ENCODE data around the gene PPP1R14C. TPM values are rescaled to one million over a fixed set of nuclear protein-coding genes. Genes with fewer than 3 reads are reported as not detected.
"Not testable (repeated sequence)": the region's sequence is repeated elsewhere in the genome, so short reads cannot be mapped to it uniquely, and the experiment has no call there.

PPP1R14C gene
- total RNA-seq, 1 experiment from 2014 or later = not detected

GRCh38 chr6:150165020-150165702, 22.3 kb downstream of the PPP1R14C start:
- DNase-seq (ENCODE audit: extremely low read depth, low read depth) = no peak

DNA sequence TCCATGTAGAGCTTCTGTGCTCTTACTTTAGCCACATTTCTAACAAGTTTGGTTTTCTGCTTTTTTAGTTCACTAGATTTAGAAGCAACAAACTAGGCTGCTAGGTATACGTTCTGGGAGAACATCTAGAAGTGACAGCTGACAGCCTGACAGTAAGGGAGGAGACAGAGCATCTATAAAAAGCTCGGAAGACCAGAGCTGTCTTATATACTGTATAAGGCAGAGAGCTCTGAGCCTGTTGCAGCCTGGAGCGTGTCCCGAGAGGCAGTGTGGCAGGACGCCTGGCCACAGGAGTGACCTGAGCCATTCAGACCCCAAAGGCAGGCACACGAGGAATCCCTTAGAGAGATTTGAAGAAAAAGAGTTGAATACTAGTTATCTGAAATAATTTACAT, 24.6 kb downstream of the PPP1R14C start:
- no peak for DNase-seq (ENCODE audit: extremely low read depth, low read depth)

- no peak for DNase-seq (ENCODE audit: extremely low read depth, low read depth)
Observed at GRCh38 chr6:150169181-150169580, 26.3 kb downstream of the PPP1R14C start.

DNA sequence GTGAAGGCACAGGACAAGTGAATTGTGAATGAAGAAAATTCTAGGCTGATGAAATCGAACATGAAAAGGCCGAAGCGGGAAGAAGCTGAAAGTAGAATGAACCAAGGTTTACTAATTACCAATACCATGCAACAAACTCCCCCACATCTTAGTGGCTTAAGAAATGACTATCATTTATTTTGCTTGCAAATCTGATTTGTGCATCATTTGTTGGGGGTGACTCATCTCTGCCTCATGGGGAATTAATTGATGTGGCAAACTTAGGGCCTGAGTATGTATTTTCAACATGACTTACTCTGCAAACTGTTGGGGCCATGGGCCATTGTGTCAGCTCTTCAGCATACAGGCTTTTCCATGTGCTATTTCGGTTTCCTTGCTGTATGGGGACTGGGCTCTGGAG, 26.8 kb downstream of the PPP1R14C start:
- DNase-seq (ENCODE audit: extremely low read depth, low read depth) = no peak

GRCh38 chr6:150172929-150173328, 30.1 kb downstream of the PPP1R14C start:
- DNase-seq (ENCODE audit: extremely low read depth, low read depth) = no peak

DNA sequence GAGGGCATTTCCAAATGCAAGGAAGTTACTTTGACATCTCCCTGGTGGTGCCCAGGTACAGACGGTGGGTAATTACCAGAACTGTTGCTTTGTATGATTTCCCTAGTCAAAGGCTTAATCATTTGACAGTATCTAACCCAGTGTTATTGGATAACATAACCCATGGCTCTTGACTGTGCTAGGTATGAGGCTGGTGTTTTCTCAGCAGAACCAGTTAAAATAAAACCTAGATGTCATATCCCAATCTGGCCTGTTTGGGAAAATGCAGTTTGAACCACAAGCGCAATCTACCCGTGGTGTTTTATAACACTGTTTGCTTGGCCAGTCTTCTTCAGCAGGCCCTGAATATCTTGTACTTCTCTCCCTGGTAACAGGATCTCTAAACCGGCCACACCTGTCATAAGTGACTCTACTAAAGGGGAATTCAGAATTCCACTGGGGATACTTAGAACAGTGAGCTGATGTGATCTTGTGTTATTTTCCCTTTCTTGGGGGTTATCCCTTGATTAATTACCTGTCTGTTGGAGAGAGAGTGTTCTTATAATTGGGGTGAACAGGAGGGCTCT, 32.8 kb downstream of the PPP1R14C start:
- DNase-seq (ENCODE audit: extremely low read depth, low read depth) = no peak

- no peak for DNase-seq (ENCODE audit: extremely low read depth, low read depth)
Observed at GRCh38 chr6:150176152-150176551, 33.3 kb downstream of the PPP1R14C start.

- no peak for DNase-seq (ENCODE audit: extremely low read depth, low read depth)
Observed at GRCh38 chr6:150176659-150177058, 33.8 kb downstream of the PPP1R14C start.

- no peak for DNase-seq (ENCODE audit: extremely low read depth, low read depth)
Observed at GRCh38 chr6:150177259-150177951, 34.6 kb downstream of the PPP1R14C start.

- no peak for DNase-seq (ENCODE audit: extremely low read depth, low read depth)
Observed at GRCh38 chr6:150177952-150178520, 35.2 kb downstream of the PPP1R14C start.

GRCh38 chr6:150179030-150179429, 36.2 kb downstream of the PPP1R14C start:
- DNase-seq (ENCODE audit: extremely low read depth, low read depth) = no peak

DNA sequence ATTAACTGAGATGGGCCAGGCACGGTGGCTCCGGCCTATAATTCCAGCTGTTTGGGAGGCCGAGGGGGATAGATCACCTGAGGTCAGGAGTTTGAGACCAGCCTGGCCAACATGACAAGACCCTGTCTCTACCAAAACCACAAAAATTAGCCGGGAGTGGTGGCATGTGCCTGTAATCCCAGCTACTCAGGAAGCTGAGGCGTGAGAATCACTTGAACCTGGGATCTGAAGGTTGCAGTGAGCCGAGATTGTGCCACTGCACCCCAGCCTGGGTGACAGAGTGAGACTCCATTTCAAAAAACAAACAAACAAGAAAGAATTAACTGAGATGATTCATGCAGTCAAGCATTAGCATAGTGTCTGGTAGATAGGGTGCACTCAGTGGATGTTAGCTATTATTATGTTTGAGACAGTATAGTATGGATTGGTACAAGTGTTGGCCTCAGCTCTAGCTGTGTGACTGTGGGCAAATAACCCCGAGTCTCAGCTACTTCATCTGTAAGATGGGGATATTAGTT, 37.1 kb downstream of the PPP1R14C start:
- DNase-seq (ENCODE audit: extremely low read depth, low read depth) = not testable (repeated sequence)

DNA sequence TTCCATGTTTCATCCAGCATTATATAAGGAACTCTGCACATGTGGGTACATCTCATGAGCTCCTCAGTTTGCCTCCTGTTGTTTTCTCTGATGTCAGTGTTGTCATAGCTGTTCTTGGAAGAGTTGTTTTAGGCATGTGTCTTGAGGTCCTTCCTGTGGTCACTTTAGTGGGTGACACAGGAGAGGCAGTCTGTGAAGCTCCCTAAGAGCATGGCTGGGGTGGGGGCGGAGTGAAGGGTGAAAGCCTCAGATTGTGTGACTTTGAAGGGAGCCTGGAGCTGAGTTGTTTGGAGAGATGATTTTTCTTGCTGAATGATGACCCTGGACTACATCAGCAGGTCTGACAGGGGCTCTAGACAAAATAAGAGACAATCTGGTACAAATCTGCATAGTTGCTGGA, 37.7 kb downstream of the PPP1R14C start:
- DNase-seq (ENCODE audit: extremely low read depth, low read depth) = no peak

- no peak for DNase-seq (ENCODE audit: extremely low read depth, low read depth)
Observed at GRCh38 chr6:150182460-150183078, 39.7 kb downstream of the PPP1R14C start.

DNA sequence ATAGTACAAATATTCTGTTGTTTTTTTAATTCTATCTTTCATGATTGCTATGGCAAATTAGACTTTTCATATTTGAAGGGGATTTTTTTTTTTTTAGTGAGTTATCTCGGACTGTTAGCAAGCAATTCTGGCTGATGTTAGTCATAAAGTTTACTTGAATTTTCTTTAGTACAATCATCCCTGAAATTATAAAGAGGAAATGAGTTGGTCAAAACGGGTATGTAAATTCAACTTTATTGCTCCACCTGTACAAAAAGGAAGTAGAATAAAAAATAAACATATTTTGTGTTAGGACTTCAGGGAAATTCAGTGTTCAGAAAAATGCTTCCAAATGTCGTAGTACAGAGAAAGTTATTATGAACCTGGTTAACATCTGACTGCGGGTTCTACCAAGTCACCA, 40.3 kb downstream of the PPP1R14C start:
- DNase-seq (ENCODE audit: extremely low read depth, low read depth) = no peak

DNA sequence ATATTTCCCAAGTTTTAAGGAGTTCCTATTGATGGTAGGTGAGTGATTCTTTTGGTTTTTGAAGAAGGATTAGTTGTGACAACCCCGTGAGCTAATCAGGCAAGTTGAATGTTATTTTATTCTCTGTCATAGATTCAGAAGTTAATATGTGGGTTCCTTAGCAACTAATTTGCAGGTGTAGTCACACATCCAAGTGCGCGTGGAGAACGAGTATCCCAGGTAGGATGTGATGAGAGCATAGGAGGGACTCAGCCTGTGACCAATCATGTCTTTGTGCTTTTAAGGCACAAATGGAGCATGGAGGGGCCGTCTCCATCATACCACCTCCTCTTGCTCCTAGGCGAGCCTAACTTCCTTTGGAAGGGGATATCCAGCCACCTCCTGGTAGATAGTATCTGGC, 41.1 kb downstream of the PPP1R14C start:
- DNase-seq (ENCODE audit: extremely low read depth, low read depth) = no peak

DNA sequence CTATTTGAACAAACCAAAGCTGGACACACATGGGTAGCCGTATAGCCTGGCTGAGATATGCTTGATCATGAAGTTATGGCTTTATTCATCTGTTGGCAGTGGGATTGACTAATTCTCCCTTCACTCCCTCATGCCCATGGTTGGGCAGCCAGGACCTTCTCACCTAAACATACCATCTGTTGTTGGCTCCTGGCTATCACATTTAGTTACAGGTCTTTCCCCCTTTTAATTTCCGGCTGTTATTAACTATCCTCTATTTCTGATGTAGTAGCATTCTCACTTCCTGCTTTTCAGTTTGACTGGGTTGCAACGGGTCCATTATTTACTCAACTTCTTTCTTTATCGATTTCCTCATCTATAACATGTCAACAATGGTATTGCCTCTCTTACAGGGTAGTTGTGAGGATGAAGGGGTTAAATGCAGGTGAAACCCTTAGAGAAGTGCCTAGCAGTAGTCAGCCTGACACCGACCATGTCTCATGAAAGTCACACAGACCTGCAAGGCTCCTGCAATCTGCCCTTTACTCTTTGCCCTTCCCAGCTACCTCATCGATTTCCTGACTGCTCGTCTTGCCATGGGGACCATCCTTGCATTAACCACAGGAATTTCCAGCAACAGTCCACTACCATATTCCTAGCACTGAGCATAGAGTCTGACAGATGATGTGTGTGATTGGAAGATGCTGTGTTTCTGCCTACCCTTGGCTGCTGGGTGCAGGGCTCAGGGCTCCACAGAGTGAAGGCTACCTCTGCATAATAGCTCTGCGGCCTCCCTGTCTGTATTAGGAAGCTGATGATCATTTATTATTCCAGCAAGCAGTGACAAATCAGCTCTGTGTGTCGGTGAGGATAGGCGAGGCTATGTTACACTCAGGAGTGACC, 42.2 kb downstream of the PPP1R14C start:
- DNase-seq (ENCODE audit: extremely low read depth, low read depth) = no peak

DNA sequence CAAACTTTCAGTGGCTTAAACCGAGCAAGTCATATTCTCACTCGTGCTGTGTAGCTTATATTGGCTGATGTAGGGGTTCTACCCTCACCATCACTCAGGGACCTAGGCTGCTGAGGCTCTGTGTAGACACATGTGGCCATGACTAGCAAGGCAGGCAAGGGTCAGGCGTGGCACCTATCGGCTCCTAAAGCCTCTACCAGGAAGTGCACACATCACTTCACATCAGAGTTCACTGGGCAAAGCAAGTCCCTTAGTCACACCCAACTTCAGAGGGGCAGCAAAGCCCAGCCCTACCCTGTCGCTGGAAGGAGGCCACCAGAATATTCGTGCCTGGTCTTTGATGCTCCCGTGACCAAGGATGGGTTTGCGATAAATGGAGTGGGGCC, 42.9 kb downstream of the PPP1R14C start:
- no peak for DNase-seq (ENCODE audit: extremely low read depth, low read depth)

DNA sequence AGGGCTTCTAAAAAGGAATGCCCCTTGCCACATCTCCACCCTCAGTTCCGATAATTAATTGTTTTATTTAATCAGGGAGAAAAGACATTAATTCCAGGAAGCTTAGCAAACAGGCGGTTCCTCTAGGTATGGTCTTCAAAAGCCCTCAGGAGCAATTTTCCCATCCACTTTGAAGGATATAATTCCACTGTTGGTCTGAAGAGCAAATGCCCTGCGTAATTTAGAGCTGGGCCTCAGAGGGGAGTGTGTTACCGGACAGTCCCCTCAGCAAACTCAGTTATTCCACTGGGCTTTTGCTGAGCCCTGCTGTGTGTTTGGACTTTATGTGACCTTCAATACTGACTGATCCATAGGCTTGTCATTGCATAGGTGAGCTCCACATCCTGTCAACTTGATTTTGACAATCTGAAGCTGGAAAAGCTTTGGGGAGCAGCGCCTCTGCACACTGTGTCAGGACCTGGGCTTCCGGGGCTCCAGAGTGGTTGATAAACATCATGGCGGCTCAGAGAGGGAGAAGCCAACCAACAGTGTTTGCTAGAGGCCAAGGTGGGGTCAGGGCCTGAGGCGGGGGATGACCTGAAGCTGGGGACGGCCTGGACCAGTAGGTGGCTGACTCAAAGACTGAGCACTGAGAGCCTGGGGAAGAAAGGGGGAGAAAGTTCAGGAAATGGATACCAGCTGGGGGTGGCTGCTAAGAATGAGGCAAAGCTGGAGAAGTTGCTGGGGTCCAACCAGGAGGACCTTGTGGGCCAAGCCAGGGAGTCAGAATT, 43.5 kb downstream of the PPP1R14C start:
- no peak for DNase-seq (ENCODE audit: extremely low read depth, low read depth)

Measured in NCI-H460 (cell line).